Measurements from ENCODE around the gene TCTN3.
"Not testable (repeated sequence)": the region's sequence is repeated elsewhere in the genome, so short reads cannot be mapped to it uniquely, and the experiment has no call there.

Gene TCTN3

DNA sequence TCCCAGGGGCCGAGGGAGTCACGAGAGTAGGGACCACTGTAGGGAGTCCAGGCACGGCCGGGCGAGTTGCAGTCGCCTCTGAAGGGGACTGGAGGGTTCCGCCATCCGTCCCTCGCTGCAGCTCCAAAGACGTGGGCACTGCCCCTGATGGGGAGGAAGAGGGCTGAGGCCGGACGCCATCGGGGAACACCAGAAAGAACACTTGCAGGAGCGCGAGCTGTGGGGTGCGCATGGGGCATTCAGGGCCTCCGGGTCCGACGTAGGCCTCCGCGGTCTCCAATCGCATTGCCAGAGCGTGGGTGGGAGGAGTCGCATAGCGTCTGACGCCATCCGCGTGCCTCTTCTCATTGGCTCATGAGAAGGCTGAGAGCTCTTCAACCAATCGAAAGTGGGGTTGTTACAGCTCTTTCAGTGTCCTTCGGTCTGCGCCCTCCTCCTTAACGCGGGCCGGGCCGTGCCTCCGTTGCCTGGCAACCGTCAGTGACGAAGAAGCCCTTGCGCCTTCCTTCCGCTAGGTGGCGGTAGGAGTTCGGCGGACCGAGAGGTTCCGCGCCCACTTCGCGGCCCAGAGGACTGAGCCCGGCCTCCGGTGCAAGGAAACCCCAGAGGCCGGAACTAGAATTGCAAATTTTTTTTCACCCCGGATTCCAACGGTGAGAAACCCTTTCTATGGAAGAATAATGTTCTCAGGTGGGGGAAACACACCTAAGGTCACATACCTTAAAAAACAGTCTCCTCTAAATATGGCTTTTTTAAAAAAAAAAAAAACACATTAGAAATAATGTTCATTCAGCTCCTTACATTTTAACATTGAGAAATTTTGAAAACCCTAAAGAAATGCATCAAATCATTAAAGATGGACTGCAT is at the start of gene TCTN3:
Gene TCTN3, minus strand, starts transcription at position 260 of the 867 bp plus-strand sequence. Its CDS starts 28 bp downstream, at position 232.
- Mint-ChIP-seq H3K4me3 (peak within 1 kb of the TSS; percentile 93), H3K4me1 (ENCODE audit: low read depth) (peaks cover 52% of the 10 kb centered on the region), H3K27me3 (no peaks in the 10 kb centered on the region), H3K9me3 (no peaks in the 10 kb centered on the region), H3K36me3 (ENCODE audit: low read depth) (peaks cover 37% of the 10 kb centered on the region), H3K27ac (peak within 1 kb of the TSS; percentile 93)

- H3K4me1 Mint-ChIP-seq (ENCODE audit: low read depth) = peaks cover 7% of the 10 kb centered on the region
- H3K4me3 Mint-ChIP-seq = no peak overlapping the region
- H3K27ac Mint-ChIP-seq = no peak overlapping the region
- H3K27me3 Mint-ChIP-seq = no peaks in the 10 kb centered on the region
- H3K9me3 Mint-ChIP-seq = peaks cover 11% of the 10 kb centered on the region
- H3K36me3 Mint-ChIP-seq (ENCODE audit: low read depth) = peaks cover 5% of the 10 kb centered on the region
These were observed 49.3 kb upstream of the TCTN3 start for GRCh38 chr10:95742962-95743535.

GRCh38 chr10:95742485-95742884 is 48.8 kb upstream of the TCTN3 start:
- peaks cover 7% of the 10 kb centered on the region for H3K4me1 Mint-ChIP-seq (ENCODE audit: low read depth)
- H3K4me3 Mint-ChIP-seq = no peak overlapping the region
- H3K36me3 Mint-ChIP-seq (ENCODE audit: low read depth) = peaks cover 5% of the 10 kb centered on the region
- peaks cover 11% of the 10 kb centered on the region for H3K9me3 Mint-ChIP-seq
- peaks cover 3% of the 10 kb centered on the region for H3K27me3 Mint-ChIP-seq
- H3K27ac Mint-ChIP-seq = no peak overlapping the region

DNA sequence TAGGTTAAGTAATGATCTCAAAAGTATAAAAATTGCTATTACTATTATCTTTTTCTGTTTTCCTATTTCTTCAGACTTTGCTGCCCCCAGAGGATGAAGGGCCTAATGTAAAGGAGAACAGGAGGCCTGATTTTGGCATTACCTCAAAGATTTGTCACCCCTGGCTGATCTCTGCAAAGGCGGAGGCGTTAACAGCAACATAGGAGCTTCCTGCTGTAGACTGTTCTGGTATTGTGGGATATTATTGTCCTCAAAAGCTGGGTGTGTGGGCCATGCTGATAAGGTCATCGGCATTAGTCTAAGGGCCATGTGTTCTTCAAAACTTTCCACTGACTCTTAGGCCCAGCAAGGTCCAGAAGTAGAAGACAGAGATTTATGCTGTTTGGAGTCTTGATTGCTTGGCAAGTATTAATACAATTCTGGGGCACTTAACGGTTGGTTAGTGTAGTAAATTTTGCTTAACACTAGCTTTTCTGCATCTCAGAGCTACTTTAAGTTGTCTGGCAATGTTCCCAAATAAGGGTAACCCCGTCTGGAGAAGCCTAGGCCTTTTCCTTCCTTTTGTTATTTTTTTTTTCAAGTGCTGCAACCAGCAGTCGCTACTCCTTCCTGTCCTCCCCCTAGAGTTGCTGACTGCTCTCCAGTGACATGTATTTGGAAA is 48.2 kb upstream of the TCTN3 start:
- H3K27me3 Mint-ChIP-seq = peaks cover 5% of the 10 kb centered on the region
- peaks cover 7% of the 10 kb centered on the region for H3K4me1 Mint-ChIP-seq (ENCODE audit: low read depth)
- peaks cover 8% of the 10 kb centered on the region for H3K9me3 Mint-ChIP-seq
- H3K4me3 Mint-ChIP-seq = no peak overlapping the region
- H3K36me3 Mint-ChIP-seq (ENCODE audit: low read depth) = peaks cover 5% of the 10 kb centered on the region
- H3K27ac Mint-ChIP-seq = no peak overlapping the region

DNA sequence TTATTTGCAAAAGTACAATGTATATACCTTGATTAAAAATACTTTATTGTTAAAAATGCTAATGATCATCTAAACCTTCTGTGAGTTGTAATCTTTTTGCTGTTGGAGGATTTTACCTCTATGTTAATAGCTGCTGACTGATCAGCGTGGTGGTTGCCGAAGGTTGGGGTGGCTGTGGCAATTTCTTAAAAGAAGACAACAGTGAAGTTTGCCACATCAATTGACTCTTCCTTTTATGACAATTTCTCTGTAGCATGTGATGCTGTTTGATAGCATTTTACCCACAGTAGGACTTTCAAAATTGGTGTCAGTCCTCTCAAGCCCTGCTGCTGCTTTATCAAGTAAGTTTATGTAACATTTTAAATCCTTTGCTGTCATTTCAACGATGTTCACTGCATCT is 45.3 kb upstream of the TCTN3 start:
- peaks cover 7% of the 10 kb centered on the region for H3K27me3 Mint-ChIP-seq
- no peak overlapping the region for H3K27ac Mint-ChIP-seq
- no peaks in the 10 kb centered on the region for H3K36me3 Mint-ChIP-seq (ENCODE audit: low read depth)
- no peak overlapping the region for H3K4me3 Mint-ChIP-seq
- H3K9me3 Mint-ChIP-seq = peaks cover 3% of the 10 kb centered on the region
- H3K4me1 Mint-ChIP-seq (ENCODE audit: low read depth) = peaks cover 7% of the 10 kb centered on the region

GRCh38 chr10:95732907-95733306 is 39.2 kb upstream of the TCTN3 start:
- H3K9me3 Mint-ChIP-seq = peaks cover 13% of the 10 kb centered on the region
- H3K27ac Mint-ChIP-seq; H3K4me1 Mint-ChIP-seq (ENCODE audit: low read depth); H3K36me3 Mint-ChIP-seq (ENCODE audit: low read depth); H3K4me3 Mint-ChIP-seq: not testable (repeated sequence)
- peaks cover 11% of the 10 kb centered on the region for H3K27me3 Mint-ChIP-seq

GRCh38 chr10:95730233-95730632 is 36.5 kb upstream of the TCTN3 start:
- Mint-ChIP-seq H3K36me3 (ENCODE audit: low read depth) (no peaks in the 10 kb centered on the region), H3K27ac (no peak overlapping the region), H3K9me3 (peaks cover 13% of the 10 kb centered on the region), H3K4me3 (no peak overlapping the region), H3K27me3 (peaks cover 10% of the 10 kb centered on the region), H3K4me1 (ENCODE audit: low read depth) (peaks cover 8% of the 10 kb centered on the region)

DNA sequence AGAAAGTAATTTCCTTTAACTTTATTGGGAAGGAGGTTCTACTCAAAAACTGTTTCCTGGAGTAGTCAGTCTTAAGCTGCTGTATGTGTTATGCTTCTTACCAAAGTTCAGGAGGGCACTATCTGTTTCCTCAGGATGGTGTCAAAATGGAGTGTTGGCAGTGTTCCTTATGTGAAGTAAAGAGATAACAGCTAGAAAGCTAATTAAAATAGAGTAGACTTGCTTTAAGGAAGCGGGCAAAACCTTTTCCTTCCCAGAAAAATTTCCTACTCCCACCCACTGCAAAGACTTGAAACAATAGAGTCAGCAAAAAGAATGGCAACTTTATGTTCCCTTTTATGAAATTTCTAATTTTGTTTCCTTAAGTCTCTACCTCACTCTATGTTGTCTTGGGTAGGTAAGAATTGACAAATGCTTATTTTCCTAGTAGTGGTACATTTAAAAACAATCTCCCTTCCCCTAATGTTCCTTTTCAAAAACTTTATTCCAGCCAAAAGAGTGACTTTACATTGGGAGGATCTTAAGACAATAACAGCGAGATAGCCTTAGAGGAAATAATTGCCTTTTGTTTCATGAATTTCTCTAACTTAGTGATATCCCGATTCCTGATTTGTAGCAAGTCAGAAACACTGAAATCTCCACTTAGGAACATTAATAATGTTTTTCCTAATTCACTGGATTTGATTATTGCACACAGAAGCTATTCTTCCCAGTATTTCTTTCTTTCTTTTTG is 35.8 kb upstream of the TCTN3 start:
- peaks cover 14% of the 10 kb centered on the region for H3K9me3 Mint-ChIP-seq
- no peaks in the 10 kb centered on the region for H3K36me3 Mint-ChIP-seq (ENCODE audit: low read depth)
- H3K4me3 Mint-ChIP-seq = no peak overlapping the region
- peaks cover 10% of the 10 kb centered on the region for H3K27me3 Mint-ChIP-seq
- H3K27ac Mint-ChIP-seq = no peak overlapping the region
- peaks cover 8% of the 10 kb centered on the region for H3K4me1 Mint-ChIP-seq (ENCODE audit: low read depth)

- H3K4me1 Mint-ChIP-seq (ENCODE audit: low read depth) = peaks cover 8% of the 10 kb centered on the region
- H3K27ac Mint-ChIP-seq = no peak overlapping the region
- peaks cover 7% of the 10 kb centered on the region for H3K9me3 Mint-ChIP-seq
- H3K4me3 Mint-ChIP-seq = no peak overlapping the region
- peaks cover 10% of the 10 kb centered on the region for H3K27me3 Mint-ChIP-seq
- H3K36me3 Mint-ChIP-seq (ENCODE audit: low read depth) = no peaks in the 10 kb centered on the region
These were observed 34.8 kb upstream of the TCTN3 start for GRCh38 chr10:95728526-95728925.

DNA sequence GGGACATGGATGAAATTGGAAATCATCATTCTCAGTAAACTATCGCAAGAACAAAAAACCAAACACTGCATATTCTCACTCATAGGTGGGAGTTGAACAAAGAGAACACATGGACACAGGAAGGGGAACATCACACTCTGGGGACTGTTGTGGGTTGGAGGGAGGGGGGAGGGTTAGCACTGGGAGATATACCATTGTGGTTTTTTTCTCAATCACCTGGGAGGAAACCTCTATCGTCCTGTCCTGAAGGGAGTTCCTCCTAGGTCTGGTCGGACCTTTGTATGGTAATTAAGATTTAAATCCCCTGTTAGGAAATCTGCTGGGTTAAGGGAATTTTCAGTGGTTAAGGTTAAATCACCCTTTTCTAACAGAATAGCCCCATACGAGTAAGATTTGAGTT is 28.8 kb upstream of the TCTN3 start:
- H3K4me1 Mint-ChIP-seq (ENCODE audit: low read depth); H3K27ac Mint-ChIP-seq; H3K27me3 Mint-ChIP-seq; H3K4me3 Mint-ChIP-seq; H3K36me3 Mint-ChIP-seq (ENCODE audit: low read depth); H3K9me3 Mint-ChIP-seq: not testable (repeated sequence)

- not testable (repeated sequence) for H3K4me3 Mint-ChIP-seq; H3K36me3 Mint-ChIP-seq (ENCODE audit: low read depth); H3K27me3 Mint-ChIP-seq; H3K4me1 Mint-ChIP-seq (ENCODE audit: low read depth); H3K9me3 Mint-ChIP-seq; H3K27ac Mint-ChIP-seq
These were observed 27.0 kb upstream of the TCTN3 start for GRCh38 chr10:95720745-95721144.

DNA sequence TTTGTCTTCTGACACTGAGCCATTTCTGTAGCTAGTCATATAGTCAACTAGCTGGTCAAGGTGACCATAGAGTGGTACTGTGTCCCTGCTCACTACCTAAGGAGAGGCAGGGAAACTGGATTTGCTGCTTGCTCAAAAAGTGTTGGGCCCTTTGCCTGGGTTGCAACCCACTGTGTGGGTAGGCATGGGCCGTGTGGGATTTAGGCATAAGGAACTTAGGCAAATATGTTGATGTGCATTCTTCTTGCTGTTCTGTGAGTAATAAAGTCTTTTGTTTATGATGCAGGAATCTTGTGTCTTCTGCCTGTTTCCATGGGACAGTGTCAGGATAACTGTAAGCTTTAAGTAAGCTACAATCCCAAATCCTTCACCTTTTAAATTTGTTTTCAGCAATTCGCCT is 23.1 kb upstream of the TCTN3 start:
- Mint-ChIP-seq H3K4me1 (ENCODE audit: low read depth) (no peaks in the 10 kb centered on the region), H3K4me3 (no peak overlapping the region), H3K36me3 (ENCODE audit: low read depth) (no peaks in the 10 kb centered on the region), H3K9me3 (no peaks in the 10 kb centered on the region), H3K27me3 (no peaks in the 10 kb centered on the region), H3K27ac (no peak overlapping the region)

GRCh38 chr10:95716466-95716865 is 22.7 kb upstream of the TCTN3 start:
- Mint-ChIP-seq H3K9me3 (no peaks in the 10 kb centered on the region), H3K4me1 (ENCODE audit: low read depth) (no peaks in the 10 kb centered on the region), H3K36me3 (ENCODE audit: low read depth) (no peaks in the 10 kb centered on the region), H3K4me3 (no peak overlapping the region), H3K27me3 (no peaks in the 10 kb centered on the region), H3K27ac (no peak overlapping the region)

GRCh38 chr10:95711492-95711891 is 17.8 kb upstream of the TCTN3 start:
- Mint-ChIP-seq H3K36me3 (ENCODE audit: low read depth) (no peaks in the 10 kb centered on the region), H3K4me3 (no peak overlapping the region), H3K27ac (no peak overlapping the region), H3K27me3 (no peaks in the 10 kb centered on the region), H3K4me1 (ENCODE audit: low read depth) (no peaks in the 10 kb centered on the region), H3K9me3 (no peaks in the 10 kb centered on the region)

DNA sequence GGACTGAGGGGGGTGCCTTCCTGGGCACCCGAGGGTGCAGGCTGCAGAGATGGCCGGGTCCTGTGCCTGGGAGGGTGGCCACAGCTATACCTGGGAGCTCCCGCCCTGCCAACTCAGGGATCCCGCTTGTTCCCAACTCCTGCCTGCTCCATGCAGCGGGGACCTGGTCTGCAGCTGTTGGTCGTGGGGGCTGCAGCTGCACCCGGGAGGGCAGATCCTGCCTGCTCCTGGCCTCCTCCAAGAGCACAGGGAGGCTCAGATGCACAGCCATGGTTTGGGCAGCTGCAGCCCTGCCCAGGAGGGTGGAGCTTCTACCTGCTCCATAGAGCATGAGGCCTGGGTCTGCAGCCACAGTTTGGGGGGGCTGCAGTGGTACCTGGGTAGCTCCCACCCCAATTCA is 13.3 kb upstream of the TCTN3 start:
- no peak overlapping the region for H3K4me3 Mint-ChIP-seq
- H3K27ac Mint-ChIP-seq = no peak overlapping the region
- H3K27me3 Mint-ChIP-seq = no peaks in the 10 kb centered on the region
- no peaks in the 10 kb centered on the region for H3K9me3 Mint-ChIP-seq
- H3K4me1 Mint-ChIP-seq (ENCODE audit: low read depth) = no peaks in the 10 kb centered on the region
- no peaks in the 10 kb centered on the region for H3K36me3 Mint-ChIP-seq (ENCODE audit: low read depth)

All from stimulated activated naive CD8-positive, alpha-beta T cell treated with anti-CD3 and anti-CD28 coated beads, Interleukin-15, Interleukin-2, amounts not matched to agents 100 ng/mL and 50 ng/mL, for 24 hours (primary cell).